Activated naive CD4-positive, alpha-beta T cell treated with anti-CD3 and anti-CD28 coated beads for 36 hours (primary cell): ENCODE measurements around the gene MSANTD3. TPM values are rescaled to one million over a fixed set of nuclear protein-coding genes. Genes with fewer than 3 reads are reported as not detected.

Experiments
- CTCF ChIA-PET: fragments of 350-600 bp; sonication (Branson Sonifier 250); formaldehyde crosslinking; loops from one replicate; lab custom pipeline; 2021; ENCODE audit warnings: antibody characterized with exemption; lab: Charles Lee
- DNase-seq: peaks from one replicate; pipeline ENCODE4 v3.0.0-alpha.2; 2020
- H3K27ac Mint-ChIP-seq: one replicate; pipeline ENCODE4 v1.8.0; 2021; ENCODE audit warnings: mild to moderate bottlenecking, mixed read lengths
- H3K27me3 Mint-ChIP-seq: one replicate; pipeline ENCODE4 v1.8.0; 2021; ENCODE audit warnings: low read depth, mixed read lengths
- H3K36me3 Mint-ChIP-seq: one replicate; pipeline ENCODE4 v1.8.0; 2021; ENCODE audit warnings: low read depth, mixed read lengths
- H3K4me1 Mint-ChIP-seq: one replicate; pipeline ENCODE4 v1.8.0; 2021; ENCODE audit warnings: low read depth, mixed read lengths
- H3K4me3 Mint-ChIP-seq: one replicate; pipeline ENCODE4 v1.8.0; 2021; ENCODE audit warnings: mild to moderate bottlenecking, moderate library complexity, mixed read lengths
- H3K9me3 Mint-ChIP-seq: one replicate; pipeline ENCODE4 v1.8.0; 2021; ENCODE audit warnings: mixed read lengths
- intact Hi-C: fragments of 100-400 bp; cut with micrococcal nuclease; formaldehyde crosslinking; loops from one replicate; pipeline ENCODE4 v1.15.1; 2023
- total RNA-seq, 2 experiments: library from RNA; stranded (reverse); gene quantifications; one replicate each; pipeline ENCODE4 v1.2.3, GENCODE V29; 2021

MSANTD3 gene
- total RNA-seq, 2 experiments from 2014 or later, result 10.4 to 11.5 TPM

DNA sequence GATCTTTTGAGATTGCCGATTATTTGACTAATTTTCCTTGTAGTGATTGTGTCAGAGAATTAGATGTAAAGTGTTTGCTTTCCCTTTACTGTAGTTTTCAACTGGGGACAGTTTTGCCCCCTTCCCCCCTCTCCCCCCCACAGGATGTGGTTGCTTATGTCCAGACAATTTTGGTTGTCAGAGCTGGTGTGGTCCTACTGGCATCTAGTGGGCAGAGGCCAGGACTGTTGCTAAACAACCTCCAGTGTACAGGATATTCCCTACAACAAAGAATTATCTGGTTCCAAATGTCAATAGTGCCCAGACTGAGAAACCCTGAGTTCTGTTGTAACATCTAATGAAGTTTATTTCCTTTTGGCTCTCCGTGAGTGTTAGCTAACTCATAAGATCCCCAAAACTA, 66.0 kb downstream of the MSANTD3 start:
- intact Hi-C loops, result no loop called here
- CTCF ChIA-PET, result interaction anchor here (2.1 kb wide), 1 partner anchor 11 kb away, joined by 5 read pairs; no protein-coding TSS in a partner anchor
- no peak overlapping the region for H3K4me3 Mint-ChIP-seq

GRCh38 chr9:100498592-100498991, 71.6 kb downstream of the MSANTD3 start:
- DNase-seq, result no peak
- no peak overlapping the region for H3K4me3 Mint-ChIP-seq
- no peaks in the 10 kb centered on the region for H3K36me3 Mint-ChIP-seq
- H3K27ac Mint-ChIP-seq, result no peak overlapping the region
- intact Hi-C loops, result no loop called here
- H3K4me1 Mint-ChIP-seq, result no peaks in the 10 kb centered on the region
- CTCF ChIA-PET, result no interaction called here
- peaks cover 5% of the 10 kb centered on the region for H3K27me3 Mint-ChIP-seq
- H3K9me3 Mint-ChIP-seq, result no peaks in the 10 kb centered on the region

More for the DNA sequence above, 66.0 kb downstream of the MSANTD3 start:
- H3K9me3 Mint-ChIP-seq, result no peaks in the 10 kb centered on the region
- no peaks in the 10 kb centered on the region for H3K4me1 Mint-ChIP-seq
- no peaks in the 10 kb centered on the region for H3K36me3 Mint-ChIP-seq
- DNase-seq, result no peak
- H3K27ac Mint-ChIP-seq, result no peak overlapping the region
- peaks cover 5% of the 10 kb centered on the region for H3K27me3 Mint-ChIP-seq

GRCh38 chr9:100499460-100499859, 72.5 kb downstream of the MSANTD3 start:
- Mint-ChIP-seq H3K36me3 (no peaks in the 10 kb centered on the region), H3K27me3 (peaks cover 5% of the 10 kb centered on the region)
- intact Hi-C loops, result no loop called here

DNA sequence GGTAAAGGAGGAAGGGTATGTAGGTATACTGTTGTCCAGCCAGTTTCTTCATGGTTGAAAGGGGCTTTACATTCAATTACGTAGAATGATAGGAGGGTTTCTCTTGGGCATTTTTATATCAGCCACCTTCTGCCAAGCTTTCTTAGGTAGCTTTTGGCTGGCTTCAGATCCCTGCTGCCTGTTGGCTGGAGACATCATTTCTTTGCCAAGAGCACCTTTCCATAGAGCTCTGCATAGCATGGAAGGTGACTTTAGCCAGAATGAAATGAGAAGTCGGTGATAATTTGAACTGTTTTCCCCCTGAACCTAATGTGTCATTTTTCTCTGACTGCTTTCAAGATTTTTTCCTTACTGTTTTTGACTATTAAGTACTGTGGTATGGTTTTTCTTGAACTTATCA, 72.9 kb downstream of the MSANTD3 start:
- no peak overlapping the region for H3K27ac Mint-ChIP-seq
- DNase-seq, result no peak
- CTCF ChIA-PET, result interaction anchor here (1.4 kb wide), 1 partner anchor 95 kb away, joined by 7 read pairs; no protein-coding TSS in a partner anchor
- intact Hi-C loops, result loop anchor here (1.0 kb wide), 1 partner anchor 95 kb away; no protein-coding TSS in a partner anchor
- no peaks in the 10 kb centered on the region for H3K4me1 Mint-ChIP-seq
- no peak overlapping the region for H3K4me3 Mint-ChIP-seq
- H3K9me3 Mint-ChIP-seq, result no peaks in the 10 kb centered on the region
- H3K27me3 Mint-ChIP-seq, result peaks cover 5% of the 10 kb centered on the region
- no peaks in the 10 kb centered on the region for H3K36me3 Mint-ChIP-seq

More at GRCh38 chr9:100499460-100499859, 72.5 kb downstream of the MSANTD3 start:
- Mint-ChIP-seq H3K4me3 (no peak overlapping the region), H3K9me3 (no peaks in the 10 kb centered on the region), H3K27ac (no peak overlapping the region), H3K4me1 (no peaks in the 10 kb centered on the region)
- CTCF ChIA-PET, result interaction anchor here (1.4 kb wide), 1 partner anchor 96 kb away, joined by 7 read pairs; no protein-coding TSS in a partner anchor
- no peak for DNase-seq

Other genes starting within 250 kb of the MSANTD3 start
- 10 to 100 TPM; 17.3 to 17.9 TPM for gene TEX10, start 74.2 kb upstream of the MSANTD3 start, total RNA-seq
- gene TMEFF1, start 46.0 kb downstream of the MSANTD3 start, total RNA-seq, result under 1 TPM; 0.26 to 0.27 TPM
- not detected for gene CAVIN4, start 150.9 kb downstream of the MSANTD3 start, total RNA-seq